B cell (primary cell): ENCODE measurements around the gene CNST. TPM values are rescaled to one million over a fixed set of nuclear protein-coding genes. Genes with fewer than 3 reads are reported as not detected.
A peak's percentile ranks its signal among the peaks of the same experiment; 100 is the strongest.

Experiments used
- ATAC-seq: fragments of 200-7000 bp; cut with Tn5 transposase; one replicate; pipeline ENCODE4 v1.10.0; 2021; ENCODE audit warnings: low read depth, mild to moderate bottlenecking, moderate number of reproducible peaks, moderate library complexity
- CTCF ChIA-PET: fragments of 350-600 bp; sonication (Branson Sonifier 250); formaldehyde crosslinking; loops from one replicate; lab custom pipeline; 2021; ENCODE audit warnings: antibody characterized with exemption, inconsistent platforms; lab: Charles Lee
- POLR2A ChIA-PET: fragments of 350-600 bp; sonication (Branson Sonifier 250); formaldehyde crosslinking; loops from one replicate; lab custom pipeline; 2021; ENCODE audit warnings: antibody characterized with exemption; lab: Charles Lee
- DNase-seq: peaks from one replicate; pipeline ENCODE4 v3.0.0; 2013
- H2AFZ ChIP-seq: 2 replicates; pipeline ENCODE4 v1.6.1; 2012; ENCODE audit warnings: mild to moderate bottlenecking, low read depth, low read length; ENCODE audit not compliant: insufficient read depth, poor library complexity, severe bottlenecking
- H3K27ac ChIP-seq, 2 donors: 1 replicate in 1 of 2; 2 replicates in 1 of 2; pipeline ENCODE4 v1.5.1; 2012 to 2013; ENCODE audit warnings: low read length in 2 of 2, mild to moderate bottlenecking in 2 of 2, moderate library complexity in 1 of 2
- H3K27me3 ChIP-seq, 4 experiments: fragments of 200-600 bp in 1 of 4; sonication (generic) in 1 of 4; replicated peaks in 1 of 4; 1 replicate in 2 of 4; 2 replicates in 2 of 4; pipeline versions ENCODE4 v1.6.1 to v1.7.0; 2013 to 2016; ENCODE audit warnings: low read length in 3 of 4, mild to moderate bottlenecking in 2 of 4, mixed read lengths in 1 of 4, moderate library complexity in 1 of 4; ENCODE audit not compliant: insufficient read depth in 4 of 4, control insufficient read depth in 3 of 4; ENCODE audit errors: control extremely low read depth in 1 of 4
- H3K36me3 ChIP-seq, 2 experiments: replicated peaks in 1 of 2; 1 replicate in 1 of 2; 2 replicates in 1 of 2; pipeline versions ENCODE4 v1.6.1 to v1.7.1; 2013; ENCODE audit warnings: low read length in 1 of 2; ENCODE audit not compliant: insufficient read depth in 2 of 2, control insufficient read depth in 1 of 2; ENCODE audit errors: control extremely low read depth in 1 of 2, extremely low read depth in 1 of 2
- H3K4me1 ChIP-seq, 2 donors: fragments of 200-600 bp in 1 of 2; sonication (generic) in 1 of 2; 1 replicate in 1 of 2; 2 replicates in 1 of 2; pipeline versions ENCODE4 v1.5.1 to v1.6.1; 2013 to 2017; ENCODE audit warnings: low read length in 2 of 2; ENCODE audit not compliant: control insufficient read depth in 2 of 2, insufficient read depth in 2 of 2
- H3K4me2 ChIP-seq: replicated peaks from 2 replicates; pipeline ENCODE3; 2012; ENCODE audit warnings: mild to moderate bottlenecking, low read depth, low read length; ENCODE audit not compliant: poor library complexity, severe bottlenecking
- H3K4me3 ChIP-seq, 5 experiments: fragments of 200-600 bp in 1 of 5; sonication (generic) in 1 of 5; 1 replicate in 3 of 5; 2 replicates in 2 of 5; pipeline versions ENCODE4 v1.5.1 to v1.7.0; 2011 to 2016; ENCODE audit warnings: low read length in 4 of 5, mild to moderate bottlenecking in 4 of 5, low read depth in 2 of 5, control low read depth in 1 of 5, moderate library complexity in 1 of 5; ENCODE audit not compliant: insufficient read depth in 1 of 5; ENCODE audit errors: control extremely low read depth in 1 of 5, extremely low read depth in 1 of 5
- H3K79me2 ChIP-seq: fragments of 200-600 bp; sonication (generic); one replicate; pipeline ENCODE4 v1.6.0; 2016; ENCODE audit warnings: low read length; ENCODE audit not compliant: control insufficient read depth, insufficient read depth
- H3K9ac ChIP-seq: fragments of 200-600 bp; sonication (generic); 2 replicates; pipeline ENCODE4 v1.6.1; 2017; ENCODE audit warnings: mild to moderate bottlenecking, low read length, moderate library complexity
- H3K9me3 ChIP-seq, 3 donors: one replicate each; pipeline versions ENCODE4 v1.6.1 to v1.7.1; 2013; ENCODE audit warnings: low read length in 2 of 3; ENCODE audit not compliant: control insufficient read depth in 2 of 3, insufficient read depth in 1 of 3; ENCODE audit errors: control extremely low read depth in 1 of 3
- H4K20me1 ChIP-seq: 2 replicates; pipeline ENCODE4 v1.6.0; 2012; ENCODE audit warnings: mild to moderate bottlenecking, low read length; ENCODE audit not compliant: insufficient read depth, control insufficient read depth, poor library complexity, severe bottlenecking
- H3K27ac Mint-ChIP-seq: one replicate; pipeline ENCODE4 v1.8.0; 2021; ENCODE audit warnings: mixed read lengths
- H3K27me3 Mint-ChIP-seq: one replicate; pipeline ENCODE4 v1.8.0; 2021; ENCODE audit warnings: mixed read lengths
- H3K4me1 Mint-ChIP-seq: one replicate; pipeline ENCODE4 v1.8.0; 2021; ENCODE audit warnings: mixed read lengths
- H3K4me3 Mint-ChIP-seq: one replicate; pipeline ENCODE4 v1.8.0; 2021; ENCODE audit warnings: mixed read lengths
- H3K9me3 Mint-ChIP-seq: one replicate; pipeline ENCODE4 v1.8.0; 2022; ENCODE audit warnings: mixed read lengths; ENCODE audit not compliant: insufficient read depth
- CTCF ChIP-seq: fragments of 200-600 bp; IDR thresholded peaks from one replicate; pipeline ENCODE4 v1.8.0; 2022; ENCODE audit warnings: antibody characterized with exemption, mild to moderate bottlenecking
- EZH2 ChIP-seq: IDR thresholded peaks from 2 replicates; pipeline ENCODE4 v1.6.1; 2012; ENCODE audit warnings: borderline replicate concordance, low read depth, mild to moderate bottlenecking, moderate library complexity, low read length; ENCODE audit not compliant: insufficient read depth, poor library complexity, severe bottlenecking
- WGBS: methylation state at CpG from one replicate; pipeline ENCODE4 v1.1.5; 2013; ENCODE audit warnings: missing lambda C conversion rate; ENCODE audit not compliant: insufficient coverage; 5-methylcytosine and 5-hydroxymethylcytosine counted together
- intact Hi-C: fragments of 100-400 bp; cut with micrococcal nuclease; formaldehyde crosslinking; loops from one replicate; pipeline ENCODE4 v1.10.0; 2022
- polyA plus RNA-seq: library from polyadenylated mRNA; depleted of rRNA; stranded (reverse); fragments of >200 nt; gene quantifications from 2 replicates; pipeline ENCODE4 v1.2.3, GENCODE V29; 2012
- total RNA-seq, 2 donors: library from RNA; stranded (reverse); fragments of 120-200 nt in 1 of 2; gene quantifications; 1 replicate in 1 of 2; 2 replicates in 1 of 2; pipeline versions ENCODE4 v1.2.3 to v1.2.4, GENCODE V29; 2013 to 2022

The CNST gene
- total and polyA plus RNA-seq, 2 donors (not counting 1 experiment from before 2014, with no cell fraction given): 26.9 to 54.0 TPM

GRCh38 chr1:246613096-246613758 lies 47.0 kb downstream of the CNST start:
- no peak overlapping the region for H3K4me2 ChIP-seq
- Mint-ChIP-seq H3K27me3 (no peaks in the 10 kb centered on the region), H3K4me3 (no peak overlapping the region), H3K9me3 (no peaks in the 10 kb centered on the region), H3K4me1 (peaks cover 35% of the 10 kb centered on the region), H3K27ac (peak overlapping the region; percentile 67)
- ChIA-PET CTCF (no interaction called here), POLR2A (no interaction called here)
- no peaks in the 10 kb centered on the region for H3K27me3 ChIP-seq
- peaks cover 76% of the 10 kb centered on the region for H3K79me2 ChIP-seq
- H3K27ac ChIP-seq: no peak overlapping the region
- H2AFZ ChIP-seq: no peak overlapping the region
- 100% methylated on average over 1 of the region's 6 CpGs for WGBS
- intact Hi-C loops: no loop called here
- H3K4me3 ChIP-seq: no peak overlapping the region
- DNase-seq (no peak), ATAC-seq (no peak)
- no peaks in the 10 kb centered on the region for H3K4me1 ChIP-seq
- no peaks in the 10 kb centered on the region for H3K9me3 ChIP-seq
- no peak overlapping the region for H3K9ac ChIP-seq
- no peak for TF ChIP-seq CTCF
- TF ChIP-seq EZH2: no peak
- H4K20me1 ChIP-seq: peaks cover 79% of the 10 kb centered on the region
- peaks cover 3 to 7% of the 10 kb centered on the region in 2 experiments for H3K36me3 ChIP-seq

- peaks cover 7% of the 10 kb centered on the region for H3K4me1 Mint-ChIP-seq
- Histone ChIP-seq H3K27me3 (no peaks in the 10 kb centered on the region), H3K9ac (no peak overlapping the region), H3K36me3 (peaks cover 2 to 19% of the 10 kb centered on the region in 2 experiments), H3K4me3 (no peak overlapping the region), H3K4me1 (no peaks in the 10 kb centered on the region), H3K4me2 (no peak overlapping the region), H2AFZ (no peak overlapping the region), H3K27ac (no peak overlapping the region), H3K9me3 (no peaks in the 10 kb centered on the region), H3K79me2 (peaks cover 57% of the 10 kb centered on the region), H4K20me1 (peaks cover 55% of the 10 kb centered on the region)
- no peaks in the 10 kb centered on the region for H3K9me3 Mint-ChIP-seq
- no peak overlapping the region for H3K27ac Mint-ChIP-seq
- TF ChIP-seq CTCF (no peak), EZH2 (no peak)
- intact Hi-C loops: no loop called here
- ATAC-seq (no peak), DNase-seq (no peak)
- no peaks in the 10 kb centered on the region for H3K27me3 Mint-ChIP-seq
- ChIA-PET CTCF (no interaction called here), POLR2A (no interaction called here)
- H3K4me3 Mint-ChIP-seq: no peak overlapping the region
These were observed 50.9 kb downstream of the CNST start for GRCh38 chr1:246617156-246617555.
